Tibial nerve (tissue), 4 donors: Measurements from ENCODE around the gene CS.

Experiments used
- CTCF ChIP-seq, 5 experiments: fragments of 200-600 bp in 3 of 5; fragments of 450-650 bp in 2 of 5; sonication (generic) in 3 of 5; IDR thresholded peaks; one replicate each; pipeline ENCODE4 v1.5.1; 2016 to 2019; ENCODE audit warnings: antibody characterized with exemption in 5 of 5, mild to moderate bottlenecking in 3 of 5, moderate library complexity in 2 of 5
- EP300 ChIP-seq, 2 donors: sonication (generic); formaldehyde crosslinking; IDR thresholded peaks; one replicate each; pipeline ENCODE4 v1.6.1; 2017; ENCODE audit warnings: antibody characterized with exemption in 2 of 2, mild to moderate bottlenecking in 1 of 2
- POLR2A ChIP-seq, 2 donors: fragments of 450-650 bp; IDR thresholded peaks; one replicate each; pipeline ENCODE4 v1.6.1; 2017; ENCODE audit warnings: antibody characterized with exemption in 2 of 2, mild to moderate bottlenecking in 2 of 2, moderate library complexity in 2 of 2

- TF ChIP-seq CTCF (IDR thresholded peaks at IDR 0.05) (no peak), POLR2A (IDR thresholded peaks at IDR 0.05) (no peak), EP300 (IDR thresholded peaks at IDR 0.05) (no peak)
Measured at GRCh38 chr12:56298828-56299227, 1.3 kb downstream of the CS start.
